GM19467 (cell line): Measurements from ENCODE around the gene BEST4.
"Not testable (repeated sequence)": the region's sequence is repeated elsewhere in the genome, so short reads cannot be mapped to it uniquely, and the experiment has no call there.

Experiments
- ATAC-seq: cut with Tn5 transposase; IDR thresholded peaks from one replicate; pipeline ENCODE4 v1.9.1; 2021; ENCODE audit warnings: mild to moderate bottlenecking, moderate library complexity; ENCODE audit not compliant: unreplicated experiment

Gene BEST4

DNA sequence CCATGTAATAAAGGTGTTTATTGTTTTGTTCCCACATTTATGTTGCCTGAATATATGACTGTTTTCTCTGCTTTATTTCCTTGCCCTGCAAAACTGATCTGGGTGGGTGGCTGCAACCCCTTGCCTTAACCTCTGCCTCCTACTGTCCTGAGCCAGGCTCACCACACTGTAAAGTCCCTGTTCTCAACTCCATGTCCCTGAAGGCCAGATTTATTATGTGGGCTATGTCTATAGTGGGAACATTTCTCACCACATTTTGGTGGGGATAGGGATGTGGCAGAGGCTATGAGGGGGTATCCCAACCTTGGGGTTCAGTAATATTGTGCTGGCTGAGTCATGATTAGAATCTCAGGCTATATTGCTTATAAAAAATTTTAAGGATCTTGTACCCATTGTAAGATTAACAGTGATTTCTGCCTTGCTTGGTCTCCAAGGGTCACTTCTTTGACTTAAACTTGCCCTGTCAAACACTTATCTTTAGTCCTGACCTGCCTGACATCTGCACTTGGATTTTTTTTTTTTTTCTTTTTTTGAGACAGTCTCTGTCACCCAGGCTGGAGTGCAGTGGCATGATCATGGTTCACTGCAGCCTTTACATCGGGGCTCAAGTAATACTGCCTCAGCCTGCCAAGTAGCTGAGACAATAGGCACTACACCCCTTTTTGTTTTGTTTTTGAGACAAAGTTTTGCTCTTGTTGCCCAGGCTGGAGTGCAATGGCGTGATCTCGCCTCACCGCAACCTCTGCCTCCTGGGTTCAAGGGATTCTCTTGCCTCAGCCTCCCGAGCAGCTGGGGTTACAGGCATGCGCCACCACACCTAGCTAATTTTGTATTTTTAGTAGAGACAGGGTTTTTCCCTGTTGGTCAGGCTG, 9.0 kb downstream of the BEST4 start:
- ATAC-seq, result no peak

DNA sequence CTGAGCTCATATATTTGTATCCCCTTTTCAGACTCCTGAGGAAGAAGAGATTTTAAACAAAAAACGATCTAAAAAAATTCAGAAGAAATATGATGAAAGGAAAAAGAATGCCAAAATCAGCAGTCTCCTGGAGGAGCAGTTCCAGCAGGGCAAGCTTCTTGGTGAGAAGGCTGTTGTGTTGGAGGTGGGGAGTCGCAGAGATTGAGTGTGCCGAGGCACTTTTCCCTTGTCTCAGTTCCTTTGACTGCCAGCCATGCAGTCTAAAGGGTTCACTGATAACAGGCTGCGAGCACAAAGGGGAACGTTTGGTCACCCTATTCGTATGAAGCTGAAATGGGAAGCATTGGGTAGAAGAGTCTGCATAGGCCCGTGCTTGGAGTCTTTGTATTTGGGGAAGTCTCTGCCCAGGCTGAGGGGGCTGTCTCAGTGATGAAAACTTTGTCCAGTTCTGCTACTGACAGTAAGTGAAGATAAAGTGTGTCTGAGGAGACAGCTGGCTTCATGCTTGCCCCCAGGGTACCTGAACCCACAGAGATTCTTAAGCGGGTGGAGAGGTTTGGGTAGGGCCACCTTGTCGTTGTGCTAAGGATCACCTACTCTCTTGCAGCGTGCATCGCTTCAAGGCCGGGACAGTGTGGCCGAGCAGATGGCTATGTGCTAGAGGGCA, 9.9 kb downstream of the BEST4 start:
- ATAC-seq, result no peak

DNA sequence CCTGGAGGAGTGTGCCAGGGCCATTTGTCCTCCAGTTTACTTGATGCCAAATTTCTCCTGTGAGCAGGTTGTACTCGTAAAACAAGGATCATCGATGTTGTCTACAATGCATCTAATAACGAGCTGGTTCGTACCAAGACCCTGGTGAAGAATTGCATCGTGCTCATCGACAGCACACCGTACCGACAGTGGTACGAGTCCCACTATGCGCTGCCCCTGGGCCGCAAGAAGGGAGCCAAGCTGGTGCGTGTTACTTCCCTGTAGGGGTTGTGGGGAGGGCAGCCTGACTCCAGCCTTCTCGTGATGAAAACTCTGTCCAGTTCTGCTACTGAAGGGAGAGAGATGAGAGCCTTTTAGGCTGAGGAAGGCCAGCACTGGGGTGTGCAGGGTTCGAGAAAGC, 10.4 kb downstream of the BEST4 start:
- ATAC-seq, result no peak

DNA sequence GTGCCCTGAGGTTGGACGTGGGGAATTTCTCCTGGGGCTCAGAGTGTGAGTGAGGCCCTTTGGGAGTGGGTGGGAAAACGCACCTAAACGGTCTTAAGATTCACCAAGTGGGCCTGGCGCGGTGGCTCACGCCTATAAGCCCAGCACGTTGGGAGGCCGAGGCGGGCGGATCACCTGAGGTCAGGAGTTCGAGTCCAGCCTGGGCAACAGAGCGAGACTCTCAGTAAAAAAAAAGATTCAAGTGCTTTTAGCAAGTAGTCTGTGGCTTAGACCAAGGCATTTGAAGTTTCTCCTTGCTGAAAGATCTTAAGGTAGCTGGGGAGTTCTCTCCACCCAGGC, 11.3 kb downstream of the BEST4 start:
- no peak for ATAC-seq

DNA sequence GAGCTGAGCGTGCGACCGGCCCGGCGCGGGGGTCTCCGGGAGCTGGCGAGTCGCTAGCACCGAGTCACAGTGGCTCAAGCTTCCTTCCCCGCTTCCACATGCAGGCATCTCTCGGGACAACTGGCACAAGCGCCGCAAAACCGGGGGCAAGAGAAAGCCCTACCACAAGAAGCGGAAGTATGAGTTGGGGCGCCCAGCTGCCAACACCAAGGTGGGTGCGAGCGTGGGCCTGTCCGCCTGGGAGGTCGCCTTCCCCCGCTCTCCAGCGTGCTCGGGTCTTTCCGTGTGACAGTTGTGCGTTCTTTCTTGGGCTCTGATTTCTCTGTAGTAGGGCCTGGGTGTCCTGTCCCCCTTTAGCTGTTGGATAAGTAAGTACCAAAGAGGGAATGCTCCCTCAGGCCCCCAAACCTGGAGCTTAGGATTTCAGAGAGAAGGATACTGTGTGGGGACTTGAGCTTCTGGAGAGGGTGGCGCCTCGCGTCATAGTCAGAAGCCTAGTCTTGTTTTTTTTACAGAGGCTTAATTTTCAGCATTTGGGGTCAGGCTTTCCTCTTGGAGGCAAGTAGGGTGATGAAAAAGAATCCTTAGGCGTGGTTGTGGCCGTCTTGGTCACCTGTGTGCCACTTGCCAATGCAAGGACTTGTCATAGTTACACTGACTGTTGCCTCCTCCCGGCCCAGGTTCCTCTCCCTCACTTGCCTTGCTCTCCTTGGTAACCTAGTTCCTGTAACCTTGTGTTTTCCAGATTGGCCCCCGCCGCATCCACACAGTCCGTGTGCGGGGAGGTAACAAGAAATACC, 11.8 kb downstream of the BEST4 start:
- no peak for ATAC-seq

DNA sequence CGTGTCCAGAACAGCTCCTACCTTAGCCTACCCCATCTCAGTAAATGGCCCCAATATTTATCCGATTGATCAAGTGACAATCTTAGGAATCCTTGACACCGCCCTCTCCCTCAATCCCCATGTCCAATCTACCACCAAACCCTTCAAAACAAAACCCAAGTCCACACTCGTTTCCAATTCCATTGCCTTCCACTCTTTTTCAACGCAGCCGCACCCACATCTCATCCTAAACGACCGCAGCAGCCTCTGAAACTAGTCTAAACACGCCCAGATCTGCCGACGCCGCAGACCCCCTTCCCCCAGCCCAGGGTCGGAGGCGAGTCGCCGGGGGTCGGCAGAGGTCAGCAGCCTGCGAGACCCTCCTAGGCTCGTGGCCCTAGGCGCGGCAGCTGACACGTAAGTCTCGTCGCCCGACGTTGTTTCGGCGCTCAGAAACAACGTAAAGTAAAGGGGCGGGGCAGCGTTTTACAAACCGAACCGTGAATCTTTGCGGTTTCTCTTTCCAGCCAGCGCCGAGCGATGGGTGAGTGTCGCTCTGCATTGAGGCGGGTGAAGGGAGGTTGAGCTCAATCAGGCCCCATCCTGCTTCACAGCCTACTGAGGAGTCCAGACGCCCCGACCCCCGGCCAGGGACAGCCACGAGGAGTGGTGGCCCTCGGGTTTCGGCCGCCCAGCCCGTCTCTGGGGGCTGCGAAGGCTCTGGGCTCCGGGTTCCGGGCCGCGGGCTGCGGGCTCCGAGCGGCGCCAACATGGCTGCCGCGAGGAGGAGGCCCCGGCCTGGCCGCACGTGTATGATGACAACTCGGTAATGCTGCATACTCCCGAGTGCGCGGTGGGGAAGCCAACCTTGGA, 12.7 kb downstream of the BEST4 start, which contains the start of gene RPS8:
Gene RPS8 (plus strand): TSS at position 463 of the 852 bp plus-strand sequence. CDS start 57 bp downstream, at position 520.
- peak; percentile 73 for ATAC-seq

DNA sequence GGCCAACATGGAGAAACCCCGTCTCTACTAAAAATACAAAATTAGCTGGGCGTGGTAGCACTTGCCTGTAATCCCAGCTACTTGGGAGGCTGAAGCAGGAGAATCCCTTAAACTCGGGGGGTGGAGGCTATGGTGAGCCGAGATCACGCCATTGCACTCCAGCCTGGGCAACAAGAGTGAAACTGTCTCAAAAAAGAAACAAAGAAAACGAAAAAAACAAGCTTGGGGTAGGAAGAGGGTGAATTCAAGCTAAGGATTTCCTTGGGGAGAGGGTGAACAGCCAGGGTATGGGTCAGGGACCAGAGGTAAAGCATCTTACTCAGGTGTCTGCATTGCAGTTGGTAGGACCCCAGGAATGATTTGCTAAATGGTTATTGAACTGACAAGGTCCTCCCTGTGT, 21.5 kb downstream of the BEST4 start:
- ATAC-seq, result not testable (repeated sequence)

DNA sequence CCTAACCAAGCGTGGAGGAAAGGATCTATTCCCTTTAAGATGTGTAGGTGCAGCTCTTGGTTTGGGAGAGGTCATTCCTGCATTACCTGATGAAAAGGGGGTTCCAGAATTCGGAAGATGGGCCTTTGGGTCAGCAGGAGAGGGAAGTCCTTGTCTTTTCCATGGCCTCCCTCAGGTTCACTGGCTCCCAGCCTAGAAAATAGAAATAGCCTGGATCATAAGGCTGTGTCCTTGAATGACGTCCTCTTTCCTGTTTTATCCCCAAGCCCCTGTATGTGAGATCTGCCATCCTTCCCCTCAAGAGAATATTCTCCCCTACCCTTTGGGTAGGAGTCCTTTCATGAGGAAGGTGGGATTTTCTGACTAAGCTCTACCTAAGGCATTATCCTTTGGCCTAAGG, 27.1 kb downstream of the BEST4 start:
- no peak for ATAC-seq

DNA sequence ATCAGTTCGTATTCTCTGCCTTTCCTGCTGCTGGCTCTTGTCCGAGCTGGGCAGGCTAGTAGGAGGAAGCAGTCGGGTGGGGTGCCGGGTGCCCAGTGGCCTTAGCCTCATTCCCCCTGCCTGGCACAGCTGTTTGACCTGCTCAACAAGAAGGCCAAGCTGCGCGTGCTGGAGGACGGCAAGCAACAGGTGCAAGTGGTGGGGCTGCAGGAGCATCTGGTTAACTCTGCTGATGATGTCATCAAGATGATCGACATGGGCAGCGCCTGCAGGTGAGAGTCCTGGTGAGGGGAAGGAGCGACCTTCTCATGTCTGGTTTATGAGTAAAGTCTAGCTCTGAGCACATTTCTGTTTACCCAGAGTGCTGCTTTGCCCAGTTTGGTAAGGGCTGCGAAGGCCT, 28.9 kb downstream of the BEST4 start:
- ATAC-seq, result no peak

DNA sequence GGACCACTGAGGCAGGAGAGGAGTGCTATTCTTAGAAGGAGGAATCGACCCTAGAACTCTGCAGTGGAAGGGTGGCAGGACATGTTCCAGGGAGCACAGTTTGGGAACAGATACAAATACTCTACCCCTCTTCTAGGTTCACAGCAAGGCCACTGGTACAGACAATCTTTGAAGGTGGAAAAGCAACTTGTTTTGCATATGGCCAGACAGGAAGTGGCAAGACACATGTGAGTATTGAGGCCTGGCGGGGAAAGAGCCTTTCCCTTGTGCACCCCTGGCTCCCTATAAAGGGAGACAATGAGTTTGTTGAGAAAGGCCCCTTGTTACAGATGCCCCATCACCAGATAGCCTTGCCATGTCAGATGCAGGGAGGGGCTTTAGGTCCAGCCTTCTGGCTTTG, 30.6 kb downstream of the BEST4 start:
- ATAC-seq, result no peak

DNA sequence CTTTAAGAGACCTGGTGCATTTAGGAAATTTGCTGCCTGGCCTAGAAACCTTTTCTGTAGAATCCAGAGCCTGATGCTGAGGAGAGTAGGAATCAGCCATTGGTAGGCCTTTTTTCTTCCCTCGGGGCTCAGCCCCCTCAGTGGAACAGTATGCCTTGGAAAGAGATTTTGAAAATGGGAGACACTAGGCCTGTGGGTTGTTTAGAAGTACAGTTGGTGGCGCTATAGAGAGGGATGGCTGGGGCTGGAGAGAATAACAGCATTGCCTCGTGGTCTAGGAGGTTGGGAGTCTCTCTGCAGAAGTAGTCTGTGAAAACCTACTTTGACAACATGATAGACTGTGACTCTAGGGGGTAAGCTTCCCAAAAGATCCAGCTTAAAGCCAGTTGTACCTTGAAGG, 40.1 kb downstream of the BEST4 start:
- ATAC-seq, result no peak

DNA sequence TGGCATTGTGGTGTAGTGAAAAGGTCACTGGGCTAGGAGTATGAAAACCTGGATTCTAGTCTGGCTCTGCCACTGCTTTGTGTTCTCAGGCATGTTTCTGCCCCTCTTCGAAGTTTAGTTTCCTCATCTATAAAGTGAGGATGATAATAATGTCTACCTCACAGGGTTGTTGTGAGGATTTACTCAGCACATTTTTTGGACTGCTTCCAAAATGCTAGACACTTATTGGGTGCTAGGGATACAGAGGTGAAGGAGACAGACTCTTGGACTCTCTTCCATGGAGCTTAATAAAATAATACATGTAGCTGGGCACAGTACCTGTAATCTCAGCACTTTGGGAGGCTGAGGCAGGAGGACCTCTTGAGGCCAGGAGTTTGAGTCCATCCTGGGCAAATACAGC, 44.8 kb downstream of the BEST4 start:
- ATAC-seq, result no peak

DNA sequence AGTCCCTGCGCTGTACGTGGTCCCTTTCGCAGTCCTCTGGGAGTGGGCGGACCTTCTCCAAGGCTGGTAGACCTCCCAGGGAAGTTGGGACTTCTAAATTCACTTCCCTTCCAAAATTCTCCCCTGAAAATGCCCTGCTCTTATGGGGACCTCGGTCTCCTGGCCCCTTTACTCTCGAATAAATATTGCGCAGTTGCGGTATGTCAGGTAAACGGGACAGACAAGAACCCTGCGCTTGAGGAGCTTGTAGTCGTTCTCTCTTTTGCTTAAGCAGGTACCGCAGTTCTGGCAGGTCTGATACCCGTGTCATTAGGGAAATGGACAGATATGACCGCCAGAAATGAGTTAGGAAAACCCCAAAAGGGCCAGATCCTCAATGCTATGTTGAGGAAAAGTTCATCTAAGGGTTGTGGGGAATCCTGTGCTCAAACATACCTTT, 47.8 kb downstream of the BEST4 start:
- ATAC-seq, result peak; percentile 10

DNA sequence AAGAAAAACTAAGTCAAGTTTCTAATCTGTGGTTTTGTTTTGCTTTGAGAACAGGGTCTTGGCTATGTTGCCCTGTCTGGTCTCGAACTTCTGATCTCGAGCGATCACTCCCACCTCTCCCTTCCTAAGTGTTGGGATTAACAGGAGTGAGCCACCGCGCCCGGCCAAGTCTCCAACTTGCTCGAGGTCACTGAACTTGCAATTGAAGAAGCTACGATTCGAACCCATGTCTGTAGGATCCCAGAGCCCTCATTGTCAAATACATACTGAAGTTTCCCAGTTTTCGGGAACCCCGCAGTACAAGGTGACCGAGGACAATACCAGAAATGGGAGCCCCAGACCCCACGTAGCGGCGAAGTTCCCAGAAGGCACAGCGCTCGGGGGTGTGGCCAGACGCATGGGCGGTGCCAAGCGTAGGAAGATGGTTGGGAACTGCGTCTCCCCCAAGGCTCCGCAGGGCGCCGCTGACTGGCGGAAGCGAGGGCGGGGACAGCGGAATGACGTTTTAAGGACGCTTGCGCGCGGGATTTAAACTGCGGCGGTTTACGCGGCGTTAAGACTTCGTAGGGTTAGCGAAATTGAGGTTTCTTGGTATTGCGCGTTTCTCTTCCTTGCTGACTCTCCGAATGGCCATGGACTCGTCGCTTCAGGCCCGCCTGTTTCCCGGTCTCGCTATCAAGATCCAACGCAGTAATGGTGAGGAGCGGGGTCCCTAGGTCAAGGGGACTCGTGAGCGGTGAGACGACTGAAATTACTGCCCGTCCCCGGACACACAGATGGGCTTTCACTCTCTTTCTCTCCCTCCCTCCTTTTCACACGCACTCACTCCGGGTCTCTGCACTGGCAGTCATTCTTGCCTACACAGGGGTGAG, 48.4 kb downstream of the BEST4 start, which contains the start of gene KIF2C:
Gene KIF2C (plus strand): TSS at position 531 of the 872 bp plus-strand sequence. CDS start 96 bp downstream, at position 627.
- peak; percentile 94 for ATAC-seq

DNA sequence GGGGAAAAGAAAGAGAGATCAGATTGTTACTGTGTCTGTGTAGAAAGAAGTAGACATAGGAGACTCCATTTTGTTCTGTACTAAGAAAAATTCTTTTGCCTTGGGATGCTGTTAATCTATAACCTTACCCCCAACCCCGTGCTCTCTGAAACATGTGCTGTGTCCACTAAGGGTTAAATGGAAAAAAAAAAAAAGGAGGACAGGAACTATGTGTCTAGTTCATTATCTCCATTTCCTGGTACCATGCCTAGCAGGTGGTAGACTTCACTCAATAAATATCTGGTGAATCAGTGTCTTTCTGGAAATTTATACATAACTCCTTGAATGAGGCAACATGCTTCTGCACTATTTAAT, 49.0 kb downstream of the BEST4 start:
- not testable (repeated sequence) for ATAC-seq

DNA sequence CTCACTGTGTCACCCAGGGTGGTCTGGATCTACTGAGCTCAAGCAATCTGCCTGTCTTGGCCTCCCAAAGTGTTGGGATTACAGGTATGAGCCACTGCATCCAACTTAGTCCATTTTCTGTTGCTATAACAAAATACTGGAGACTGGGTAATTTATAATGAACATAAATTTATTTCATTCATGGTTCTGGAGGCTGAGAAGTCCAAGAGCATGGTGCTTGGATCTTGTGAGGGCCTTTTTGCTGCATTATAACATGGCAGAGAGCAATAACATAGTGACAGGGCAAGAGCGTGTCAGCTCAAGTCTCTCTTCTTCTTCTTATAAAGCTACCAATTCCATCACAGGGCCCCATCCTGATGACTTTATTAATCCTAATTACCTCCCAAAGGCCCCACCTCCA, 52.0 kb downstream of the BEST4 start:
- no peak for ATAC-seq

DNA sequence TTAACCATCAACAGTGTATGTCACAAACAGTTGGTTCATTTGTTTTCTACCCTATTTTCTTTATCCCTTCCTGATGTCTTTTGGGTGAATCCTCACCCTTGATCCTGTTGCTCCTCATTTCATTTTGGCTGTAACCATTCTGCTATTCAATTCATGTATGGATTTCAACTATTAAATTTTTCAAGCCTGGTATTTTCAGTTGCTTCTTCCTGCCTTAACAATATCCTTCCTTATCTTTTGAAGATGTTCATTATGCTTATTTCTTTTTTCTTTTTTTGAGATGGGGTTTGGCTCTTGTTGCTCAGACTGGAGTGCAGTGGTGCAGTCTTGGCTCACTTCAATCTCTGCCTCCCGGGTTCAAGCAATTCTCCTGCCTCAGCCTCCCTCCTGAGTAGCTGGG, 54.2 kb downstream of the BEST4 start:
- ATAC-seq, result no peak
